Gastrocnemius medialis (tissue), 4 donors: Measurements from ENCODE around the gene USP17L11. TPM values are rescaled to one million over a fixed set of nuclear protein-coding genes. Genes with fewer than 3 reads are reported as not detected.
"Not testable (repeated sequence)": the region's sequence is repeated elsewhere in the genome, so short reads cannot be mapped to it uniquely, and the experiment has no call there.

Experiments used
- ATAC-seq, 2 donors: fragments of 150-250 bp; one replicate each; pipeline ENCODE4 v1.9.1; 2016
- DNase-seq, 2 donors: peaks; one replicate each; pipeline ENCODE4 v3.0.0-alpha.2; 2019
- H3K27ac ChIP-seq, 4 donors: fragments of 200-600 bp; sonication (generic); 1 replicate in 1 of 4; 2 replicates in 3 of 4; pipeline ENCODE4 v1.5.1; 2016 to 2018; ENCODE audit warnings: mild to moderate bottlenecking in 2 of 4, moderate library complexity in 1 of 4
- H3K27me3 ChIP-seq, 3 donors: fragments of 200-600 bp; sonication (generic) in 2 of 3; 1 replicate in 1 of 3; 2 replicates in 2 of 3; pipeline versions ENCODE4 v1.5.1 to v1.6.0; 2016 to 2019; ENCODE audit warnings: mild to moderate bottlenecking in 1 of 3, moderate library complexity in 1 of 3
- H3K36me3 ChIP-seq, 2 donors: fragments of 200-600 bp; sonication (generic) in 1 of 2; one replicate each; pipeline ENCODE4 v1.5.1; 2017 to 2018
- H3K4me1 ChIP-seq, 2 donors: fragments of 200-600 bp; sonication (generic) in 1 of 2; one replicate each; pipeline ENCODE4 v1.5.1; 2016 to 2017; ENCODE audit warnings: mild to moderate bottlenecking in 2 of 2
- H3K4me3 ChIP-seq, 4 donors: fragments of 200-600 bp; sonication (generic) in 3 of 4; 1 replicate in 1 of 4; 2 replicates in 3 of 4; pipeline ENCODE4 v1.5.1; 2016 to 2019; ENCODE audit warnings: mild to moderate bottlenecking in 2 of 4
- H3K9me3 ChIP-seq, 3 donors: fragments of 200-600 bp; sonication (generic) in 2 of 3; 1 replicate in 1 of 3; 2 replicates in 2 of 3; pipeline ENCODE4 v1.5.1; 2016 to 2019
- in situ Hi-C, 4 donors: fragments of 200-750 bp; cut with MboI; loops; one replicate each; pipeline versions ENCODE4 v1.15.0 to v1.8.0; 2017; ENCODE audit warnings: low sequenced_read_pairs in 4 of 4
- intact Hi-C: fragments of 100-400 bp; cut with DNase I; formaldehyde crosslinking; loops from one replicate; pipeline ENCODE4 v1.15.1; 2023; ENCODE audit warnings: low total_unique reads
- total RNA-seq, 4 donors: library from RNA; depleted of rRNA; stranded (reverse); fragments of >200 nt; gene quantifications; one replicate each; pipeline versions ENCODE4 v1.1.0 to v1.2.3, GENCODE V29; 2016

The USP17L11 gene, protein sequence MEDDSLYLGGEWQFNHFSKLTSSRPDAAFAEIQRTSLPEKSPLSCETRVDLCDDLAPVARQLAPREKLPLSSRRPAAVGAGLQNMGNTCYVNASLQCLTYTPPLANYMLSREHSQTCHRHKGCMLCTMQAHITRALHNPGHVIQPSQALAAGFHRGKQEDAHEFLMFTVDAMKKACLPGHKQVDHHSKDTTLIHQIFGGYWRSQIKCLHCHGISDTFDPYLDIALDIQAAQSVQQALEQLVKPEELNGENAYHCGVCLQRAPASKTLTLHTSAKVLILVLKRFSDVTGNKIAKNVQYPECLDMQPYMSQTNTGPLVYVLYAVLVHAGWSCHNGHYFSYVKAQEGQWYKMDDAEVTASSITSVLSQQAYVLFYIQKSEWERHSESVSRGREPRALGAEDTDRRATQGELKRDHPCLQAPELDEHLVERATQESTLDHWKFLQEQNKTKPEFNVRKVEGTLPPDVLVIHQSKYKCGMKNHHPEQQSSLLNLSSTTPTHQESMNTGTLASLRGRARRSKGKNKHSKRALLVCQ
- total RNA-seq = not detected

DNA sequence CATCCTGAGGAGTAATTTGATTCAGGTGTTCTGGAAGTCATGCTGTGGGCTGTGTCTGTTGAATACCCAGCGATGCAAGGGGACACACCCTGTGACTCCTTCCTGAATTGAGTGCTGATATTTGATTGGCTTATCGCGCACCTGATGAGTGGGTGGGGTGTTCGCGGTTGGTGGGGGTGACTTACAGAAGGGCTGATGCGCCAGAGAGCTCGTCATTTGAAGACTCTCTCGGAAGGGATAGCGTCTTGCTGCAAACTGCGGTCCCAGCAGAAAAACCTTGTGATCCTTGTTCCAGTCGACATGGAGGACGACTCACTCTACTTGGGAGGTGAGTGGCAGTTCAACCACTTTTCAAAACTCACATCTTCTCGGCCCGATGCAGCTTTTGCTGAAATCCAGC lies at the start of gene USP17L11:
TSS of gene USP17L11 (plus strand) at position 301 of the 400 bp plus-strand sequence. CDS start at position 301, 0 bp downstream.
- H3K4me3 ChIP-seq, intact Hi-C loops, H3K4me1 ChIP-seq, DNase-seq, ATAC-seq, H3K9me3 ChIP-seq, H3K36me3 ChIP-seq, H3K27me3 ChIP-seq, H3K27ac ChIP-seq, in situ Hi-C loops: not testable (repeated sequence)

GRCh38 chr4:9165990-9166389 lies 49.2 kb upstream of the USP17L11 start:
- H3K9me3 ChIP-seq, H3K4me1 ChIP-seq, H3K27me3 ChIP-seq, intact Hi-C loops, in situ Hi-C loops, DNase-seq, H3K36me3 ChIP-seq, H3K4me3 ChIP-seq, H3K27ac ChIP-seq, ATAC-seq: not testable (repeated sequence)

DNA sequence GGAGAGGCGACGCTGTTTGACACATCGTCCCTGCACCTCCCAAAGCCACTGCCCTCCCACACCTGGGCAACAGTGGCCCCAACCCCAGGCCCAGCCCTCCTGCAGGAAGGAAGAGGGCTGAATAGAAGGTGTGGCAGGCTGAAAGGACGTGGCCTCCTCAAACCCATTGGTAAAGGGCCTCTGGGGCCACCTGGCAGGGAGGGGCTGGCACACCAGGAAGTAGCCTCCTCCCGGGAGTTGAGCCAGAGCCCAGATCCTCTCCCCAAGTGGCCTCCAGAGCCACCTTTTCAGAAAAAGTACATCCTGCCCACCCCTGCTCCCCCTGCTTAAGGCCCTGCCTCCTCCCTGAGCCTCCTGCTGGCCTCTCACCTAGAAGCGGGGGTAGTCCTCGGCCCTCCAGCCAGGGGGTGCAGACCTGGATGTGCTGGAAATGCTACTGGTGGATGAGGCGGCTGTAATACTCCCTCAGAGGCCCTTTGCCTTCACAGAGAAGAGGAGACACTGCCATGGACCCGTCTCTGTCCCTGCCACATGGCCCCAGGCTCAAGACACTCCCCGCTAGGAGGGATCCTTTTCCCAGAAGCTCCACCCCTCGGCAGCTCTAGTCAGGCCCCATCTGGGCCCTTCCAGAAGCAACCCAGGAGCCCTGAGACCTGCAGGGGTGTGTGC lies 45.3 kb upstream of the USP17L11 start, which contains the start of gene FAM90A26:
TSS of gene FAM90A26 (plus strand) at position 619 of the 669 bp plus-strand sequence. CDS start 2,764 bp downstream, outside the sequence.
- intact Hi-C loops, H3K36me3 ChIP-seq, H3K4me3 ChIP-seq, H3K4me1 ChIP-seq, in situ Hi-C loops, H3K27me3 ChIP-seq, ATAC-seq, DNase-seq, H3K9me3 ChIP-seq, H3K27ac ChIP-seq: not testable (repeated sequence)

DNA sequence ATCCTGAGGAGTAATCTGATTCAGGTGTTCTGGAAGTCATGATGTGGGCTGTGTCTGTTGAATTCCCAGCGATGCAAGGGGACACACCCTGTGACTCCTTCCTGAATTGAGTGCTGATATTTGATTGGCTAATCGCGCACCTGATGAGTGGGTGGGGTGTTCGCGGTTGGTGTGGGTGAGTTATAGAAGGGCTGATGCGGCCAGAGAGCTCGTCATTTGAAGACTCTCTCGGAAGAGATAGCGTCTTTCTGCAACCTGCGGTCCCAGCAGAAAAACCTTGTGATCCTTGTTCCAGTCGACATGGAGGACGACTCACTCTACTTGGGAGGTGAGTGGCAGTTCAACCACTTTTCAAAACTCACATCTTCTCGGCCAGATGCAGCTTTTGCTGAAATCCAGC lies 4.8 kb upstream of the USP17L11 start, which contains the start of gene USP17L10:
TSS of gene USP17L10 (plus strand) at position 301 of the 400 bp plus-strand sequence. CDS start at position 301, 0 bp downstream.
- ATAC-seq, H3K36me3 ChIP-seq, H3K4me1 ChIP-seq, H3K27me3 ChIP-seq, H3K4me3 ChIP-seq, intact Hi-C loops, in situ Hi-C loops, H3K9me3 ChIP-seq, H3K27ac ChIP-seq, DNase-seq: not testable (repeated sequence)

DNA sequence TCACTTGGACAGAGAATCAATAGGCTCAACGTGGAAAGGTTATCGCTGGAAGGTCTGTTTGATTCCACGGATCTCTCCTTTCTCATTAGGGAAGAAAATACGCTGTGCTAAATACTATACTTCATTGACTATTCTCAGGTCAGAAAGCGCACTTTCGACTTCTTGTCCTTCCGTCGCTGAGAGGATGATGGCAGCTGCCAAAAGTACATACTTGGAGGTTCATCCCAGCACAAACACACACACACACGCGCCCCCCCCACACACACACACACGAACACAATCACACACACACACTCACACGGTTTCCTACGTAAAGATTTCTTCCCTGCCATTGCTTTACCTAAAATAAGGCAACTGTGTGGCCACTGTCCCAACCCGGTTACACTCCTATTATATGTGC lies 504 bp upstream of the USP17L11 start:
- not testable (repeated sequence) for DNase-seq

DNA sequence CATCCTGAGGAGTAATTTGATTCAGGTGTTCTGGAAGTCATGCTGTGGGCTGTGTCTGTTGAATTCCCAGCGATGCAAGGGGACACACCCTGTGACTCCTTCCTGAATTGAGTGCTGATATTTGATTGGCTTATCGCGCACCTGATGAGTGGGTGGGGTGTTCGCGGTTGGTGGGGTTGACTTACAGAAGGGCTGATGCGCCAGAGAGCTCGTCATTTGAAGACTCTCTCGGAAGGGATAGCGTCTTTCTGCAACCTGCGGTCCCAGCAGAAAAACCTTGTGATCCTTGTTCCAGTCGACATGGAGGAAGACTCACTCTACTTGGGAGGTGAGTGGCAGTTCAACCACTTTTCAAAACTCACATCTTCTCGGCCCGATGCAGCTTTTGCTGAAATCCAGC lies 4.6 kb downstream of the USP17L11 start, which contains the start of gene USP17L12:
TSS of gene USP17L12 (plus strand) at position 301 of the 400 bp plus-strand sequence. CDS start at position 301, 0 bp downstream.
- in situ Hi-C loops, intact Hi-C loops, H3K36me3 ChIP-seq, H3K27me3 ChIP-seq, H3K9me3 ChIP-seq, H3K4me1 ChIP-seq, DNase-seq, ATAC-seq, H3K4me3 ChIP-seq, H3K27ac ChIP-seq: not testable (repeated sequence)

More for the DNA sequence above, 504 bp upstream of the USP17L11 start:
- ATAC-seq, H3K4me1 ChIP-seq, H3K4me3 ChIP-seq, H3K27ac ChIP-seq, H3K9me3 ChIP-seq, intact Hi-C loops, H3K27me3 ChIP-seq, in situ Hi-C loops, H3K36me3 ChIP-seq: not testable (repeated sequence)

GRCh38 chr4:9224596-9224995 lies 9.4 kb downstream of the USP17L11 start, which contains the start of gene USP17L13:
Gene USP17L13, plus strand, starts transcription at chr4:9224896. Its CDS starts 0 bp downstream, at chr4:9224896.
- ATAC-seq, in situ Hi-C loops, H3K27ac ChIP-seq, H3K4me1 ChIP-seq, H3K9me3 ChIP-seq, DNase-seq, intact Hi-C loops, H3K4me3 ChIP-seq, H3K27me3 ChIP-seq, H3K36me3 ChIP-seq: not testable (repeated sequence)

DNA sequence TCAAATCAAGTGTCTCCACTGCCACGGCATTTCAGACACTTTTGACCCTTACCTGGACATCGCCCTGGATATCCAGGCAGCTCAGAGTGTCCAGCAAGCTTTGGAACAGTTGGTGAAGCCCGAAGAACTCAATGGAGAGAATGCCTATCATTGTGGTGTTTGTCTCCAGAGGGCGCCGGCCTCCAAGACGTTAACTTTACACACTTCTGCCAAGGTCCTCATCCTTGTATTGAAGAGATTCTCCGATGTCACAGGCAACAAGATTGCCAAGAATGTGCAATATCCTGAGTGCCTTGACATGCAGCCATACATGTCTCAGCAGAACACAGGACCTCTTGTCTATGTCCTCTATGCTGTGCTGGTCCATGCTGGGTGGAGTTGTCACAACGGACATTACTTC lies 15.0 kb downstream of the USP17L11 start:
- DNase-seq, H3K27me3 ChIP-seq, intact Hi-C loops, H3K4me1 ChIP-seq, in situ Hi-C loops, H3K9me3 ChIP-seq, H3K27ac ChIP-seq, ATAC-seq, H3K36me3 ChIP-seq, H3K4me3 ChIP-seq: not testable (repeated sequence)

DNA sequence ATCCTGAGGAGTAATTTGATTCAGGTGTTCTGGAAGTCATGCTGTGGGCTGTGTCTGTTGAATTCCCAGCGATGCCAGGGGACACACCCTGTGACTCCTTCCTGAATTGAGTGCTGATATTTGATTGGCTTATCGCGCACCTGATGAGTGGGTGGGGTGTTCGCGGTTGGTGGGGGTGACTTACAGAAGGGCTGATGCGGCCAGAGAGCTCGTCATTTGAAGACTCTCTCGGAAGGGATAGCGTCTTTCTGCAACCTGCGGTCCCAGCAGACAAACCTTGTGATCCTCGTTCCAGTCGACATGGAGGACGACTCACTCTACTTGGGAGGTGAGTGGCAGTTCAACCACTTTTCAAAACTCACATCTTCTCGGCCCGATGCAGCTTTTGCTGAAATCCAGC lies 18.9 kb downstream of the USP17L11 start, which contains the start of gene USP17L15:
TSS of gene USP17L15 (plus strand) at position 301 of the 400 bp plus-strand sequence. CDS start at position 301, 0 bp downstream.
- DNase-seq, H3K36me3 ChIP-seq, ATAC-seq, H3K27me3 ChIP-seq, H3K4me1 ChIP-seq, intact Hi-C loops, H3K9me3 ChIP-seq, in situ Hi-C loops, H3K27ac ChIP-seq, H3K4me3 ChIP-seq: not testable (repeated sequence)

DNA sequence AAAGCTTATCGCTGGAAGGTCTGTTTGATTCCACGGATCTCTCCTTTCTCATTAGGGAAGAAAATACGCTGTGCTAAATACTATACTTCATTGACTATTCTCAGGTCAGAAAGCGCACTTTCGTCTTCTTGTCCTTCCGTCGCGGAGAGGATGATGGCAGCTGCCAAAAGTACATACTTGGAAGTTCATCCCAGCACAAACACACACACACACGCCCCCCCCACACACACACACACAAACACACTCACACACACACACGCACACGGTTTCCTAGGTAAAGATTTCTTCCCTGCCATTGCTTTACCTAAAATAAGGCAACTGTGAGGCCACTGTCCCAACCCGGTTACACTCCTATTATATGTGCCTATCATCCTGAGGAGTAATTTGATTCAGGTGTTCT lies 23.3 kb downstream of the USP17L11 start:
- intact Hi-C loops, H3K27ac ChIP-seq, H3K4me3 ChIP-seq, H3K9me3 ChIP-seq, in situ Hi-C loops, H3K4me1 ChIP-seq, ATAC-seq, H3K27me3 ChIP-seq, H3K36me3 ChIP-seq: not testable (repeated sequence)
- DNase-seq = peak in 1 of 2 donors; percentile 7

- H3K27me3 ChIP-seq, intact Hi-C loops, ATAC-seq: not testable (repeated sequence)
Measured at GRCh38 chr4:9243579-9243978, 28.4 kb downstream of the USP17L11 start, which contains the start of gene USP17L17. Gene USP17L17, plus strand, starts transcription at chr4:9243879. Its CDS starts 0 bp downstream, at chr4:9243879.

More at GRCh38 chr4:9243579-9243978, 28.4 kb downstream of the USP17L11 start, which contains the start of gene USP17L17:
- in situ Hi-C loops, H3K4me1 ChIP-seq, H3K27ac ChIP-seq, H3K36me3 ChIP-seq, H3K4me3 ChIP-seq, H3K9me3 ChIP-seq, DNase-seq: not testable (repeated sequence)
